Measurements from ENCODE around the gene SLC49A4.

SLC49A4 gene

DNA sequence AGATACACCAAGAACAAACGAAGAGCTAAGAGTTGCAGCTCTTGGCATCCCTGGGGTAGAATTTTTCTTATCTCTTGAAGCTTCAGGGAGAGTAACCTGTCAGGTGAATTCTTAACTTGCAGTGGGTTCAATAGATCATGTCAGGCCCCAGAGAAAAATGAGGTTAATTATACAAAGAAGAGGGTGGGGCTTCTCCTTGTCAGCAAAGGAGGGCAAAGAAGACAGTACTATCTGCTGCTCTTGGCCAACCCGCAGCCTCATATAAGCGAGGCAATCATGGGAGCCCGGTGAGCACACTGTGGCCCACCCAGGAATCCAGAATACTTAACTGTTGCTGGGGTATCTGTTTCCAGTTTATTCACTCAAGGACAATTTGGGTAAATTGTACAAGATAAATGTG is 122.5 kb downstream of the SLC49A4 start:
- peaks cover 99% of the 10 kb centered on the region for H3K27me3 ChIP-seq
- no peak overlapping the region for H3K4me3 ChIP-seq (ENCODE audit: low read depth in 1 of 2, low read length in 1 of 2)
- H3K27ac ChIP-seq = no peak overlapping the region
- H3K4me1 ChIP-seq (ENCODE audit: control insufficient read depth in 1 of 2, insufficient read depth in 1 of 2, low read depth in 1 of 2, low read length in 1 of 2) = peaks cover 0 to 3% of the 10 kb centered on the region in 2 experiments
- no peaks in the 10 kb centered on the region for H3K36me3 ChIP-seq
- H3K9me3 ChIP-seq = no peaks in the 10 kb centered on the region
- TF ChIP-seq, protein P1, sequence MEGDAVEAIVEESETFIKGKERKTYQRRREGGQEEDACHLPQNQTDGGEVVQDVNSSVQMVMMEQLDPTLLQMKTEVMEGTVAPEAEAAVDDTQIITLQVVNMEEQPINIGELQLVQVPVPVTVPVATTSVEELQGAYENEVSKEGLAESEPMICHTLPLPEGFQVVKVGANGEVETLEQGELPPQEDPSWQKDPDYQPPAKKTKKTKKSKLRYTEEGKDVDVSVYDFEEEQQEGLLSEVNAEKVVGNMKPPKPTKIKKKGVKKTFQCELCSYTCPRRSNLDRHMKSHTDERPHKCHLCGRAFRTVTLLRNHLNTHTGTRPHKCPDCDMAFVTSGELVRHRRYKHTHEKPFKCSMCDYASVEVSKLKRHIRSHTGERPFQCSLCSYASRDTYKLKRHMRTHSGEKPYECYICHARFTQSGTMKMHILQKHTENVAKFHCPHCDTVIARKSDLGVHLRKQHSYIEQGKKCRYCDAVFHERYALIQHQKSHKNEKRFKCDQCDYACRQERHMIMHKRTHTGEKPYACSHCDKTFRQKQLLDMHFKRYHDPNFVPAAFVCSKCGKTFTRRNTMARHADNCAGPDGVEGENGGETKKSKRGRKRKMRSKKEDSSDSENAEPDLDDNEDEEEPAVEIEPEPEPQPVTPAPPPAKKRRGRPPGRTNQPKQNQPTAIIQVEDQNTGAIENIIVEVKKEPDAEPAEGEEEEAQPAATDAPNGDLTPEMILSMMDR (IDR thresholded peaks at IDR 0.05) = no peak

DNA sequence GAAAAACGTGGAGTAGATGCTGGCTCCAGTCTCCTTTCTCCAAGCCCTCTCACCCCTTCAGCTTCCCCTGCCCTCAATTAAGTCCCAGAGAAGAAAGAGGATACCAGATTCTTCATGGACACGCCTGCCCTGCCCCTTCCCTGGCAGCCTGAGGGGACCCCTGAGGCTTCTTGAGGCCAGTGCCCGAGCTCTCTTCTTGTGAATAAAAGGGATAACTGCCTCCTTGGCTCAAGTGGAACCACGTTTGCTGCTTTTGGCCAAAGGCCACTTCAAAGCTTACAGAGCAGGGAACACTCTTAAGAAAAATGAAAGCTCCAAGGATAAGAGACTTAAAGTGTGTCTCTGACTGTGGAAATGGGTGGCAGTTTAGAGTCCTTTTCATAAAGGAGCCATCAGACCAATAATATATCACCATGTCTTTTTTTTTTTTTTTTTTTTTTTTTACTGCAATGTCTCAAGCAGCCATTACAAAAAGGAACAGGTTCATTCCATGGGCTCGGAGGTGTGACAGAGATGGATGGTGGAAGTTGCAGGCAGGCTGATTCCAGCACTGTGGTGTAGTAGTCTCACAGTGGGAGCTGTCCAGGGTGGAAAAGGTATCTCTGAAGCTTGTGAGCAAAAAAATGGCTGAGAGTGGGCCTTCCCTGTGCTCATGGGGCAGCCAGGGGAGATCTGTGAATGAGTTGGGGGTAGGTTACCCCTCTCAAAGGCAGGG is 123.9 kb downstream of the SLC49A4 start:
- H3K36me3 ChIP-seq = no peaks in the 10 kb centered on the region
- peaks cover 99% of the 10 kb centered on the region for H3K27me3 ChIP-seq
- no peaks in the 10 kb centered on the region for H3K9me3 ChIP-seq
- TF ChIP-seq, protein P1 (IDR thresholded peaks at IDR 0.05) = no peak
- peaks cover 0 to 3% of the 10 kb centered on the region in 2 experiments for H3K4me1 ChIP-seq (ENCODE audit: control insufficient read depth in 1 of 2, insufficient read depth in 1 of 2, low read depth in 1 of 2, low read length in 1 of 2)
- H3K4me3 ChIP-seq (ENCODE audit: low read depth in 1 of 2, low read length in 1 of 2) = no peak overlapping the region
- H3K27ac ChIP-seq = no peak overlapping the region

DNA sequence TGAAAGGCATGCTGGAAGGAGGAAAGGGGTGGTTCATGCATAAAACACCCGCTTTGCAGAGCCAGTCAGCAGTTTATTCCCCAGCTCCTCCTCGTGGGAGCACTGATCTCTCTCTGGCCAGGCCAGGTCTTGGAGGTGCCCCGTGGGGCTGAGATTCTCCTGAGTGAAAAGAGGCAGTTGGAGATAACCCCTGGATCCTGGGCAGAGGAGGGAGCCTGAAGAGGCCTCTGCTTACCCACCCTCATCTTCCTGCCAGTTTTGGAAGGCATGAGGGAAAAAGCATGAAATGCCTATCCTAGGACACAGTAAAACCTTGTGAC is 124.4 kb downstream of the SLC49A4 start:
- Histone ChIP-seq H3K27ac (no peak overlapping the region), H3K4me3 (ENCODE audit: low read depth in 1 of 2, low read length in 1 of 2) (no peak overlapping the region), H3K4me1 (ENCODE audit: control insufficient read depth in 1 of 2, insufficient read depth in 1 of 2, low read depth in 1 of 2, low read length in 1 of 2) (peaks cover 0 to 3% of the 10 kb centered on the region in 2 experiments), H3K36me3 (no peaks in the 10 kb centered on the region), H3K9me3 (no peaks in the 10 kb centered on the region), H3K27me3 (peaks cover 99% of the 10 kb centered on the region)
- TF ChIP-seq, protein P1 (IDR thresholded peaks at IDR 0.05) = no peak

DNA sequence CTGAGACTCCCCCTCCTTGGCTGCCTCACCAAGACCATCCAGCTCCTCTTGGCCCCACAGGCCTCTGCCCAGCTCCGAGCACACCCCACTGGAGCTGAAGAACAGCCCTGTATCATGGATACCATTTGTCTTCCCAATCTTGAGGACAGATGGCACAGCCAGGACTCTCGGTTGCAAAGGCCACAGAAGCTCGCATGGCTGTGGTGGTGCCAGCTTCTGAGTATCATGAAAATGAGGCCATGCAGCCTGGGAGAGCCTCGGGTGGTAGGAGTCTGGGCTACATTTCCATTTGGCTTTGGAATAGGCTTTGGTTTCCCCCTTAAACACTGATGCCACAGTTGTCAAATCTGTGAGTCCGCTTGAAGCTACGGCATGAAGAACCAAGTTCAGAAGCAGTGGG is 126.1 kb downstream of the SLC49A4 start:
- peaks cover 90% of the 10 kb centered on the region for H3K27me3 ChIP-seq
- peaks cover 0 to 3% of the 10 kb centered on the region in 2 experiments for H3K4me1 ChIP-seq (ENCODE audit: control insufficient read depth in 1 of 2, insufficient read depth in 1 of 2, low read depth in 1 of 2, low read length in 1 of 2)
- H3K4me3 ChIP-seq (ENCODE audit: low read depth in 1 of 2, low read length in 1 of 2) = no peak overlapping the region
- no peaks in the 10 kb centered on the region for H3K36me3 ChIP-seq
- H3K9me3 ChIP-seq = no peaks in the 10 kb centered on the region
- TF ChIP-seq, protein P1 (IDR thresholded peaks at IDR 0.05) = no peak
- H3K27ac ChIP-seq = no peak overlapping the region

DNA sequence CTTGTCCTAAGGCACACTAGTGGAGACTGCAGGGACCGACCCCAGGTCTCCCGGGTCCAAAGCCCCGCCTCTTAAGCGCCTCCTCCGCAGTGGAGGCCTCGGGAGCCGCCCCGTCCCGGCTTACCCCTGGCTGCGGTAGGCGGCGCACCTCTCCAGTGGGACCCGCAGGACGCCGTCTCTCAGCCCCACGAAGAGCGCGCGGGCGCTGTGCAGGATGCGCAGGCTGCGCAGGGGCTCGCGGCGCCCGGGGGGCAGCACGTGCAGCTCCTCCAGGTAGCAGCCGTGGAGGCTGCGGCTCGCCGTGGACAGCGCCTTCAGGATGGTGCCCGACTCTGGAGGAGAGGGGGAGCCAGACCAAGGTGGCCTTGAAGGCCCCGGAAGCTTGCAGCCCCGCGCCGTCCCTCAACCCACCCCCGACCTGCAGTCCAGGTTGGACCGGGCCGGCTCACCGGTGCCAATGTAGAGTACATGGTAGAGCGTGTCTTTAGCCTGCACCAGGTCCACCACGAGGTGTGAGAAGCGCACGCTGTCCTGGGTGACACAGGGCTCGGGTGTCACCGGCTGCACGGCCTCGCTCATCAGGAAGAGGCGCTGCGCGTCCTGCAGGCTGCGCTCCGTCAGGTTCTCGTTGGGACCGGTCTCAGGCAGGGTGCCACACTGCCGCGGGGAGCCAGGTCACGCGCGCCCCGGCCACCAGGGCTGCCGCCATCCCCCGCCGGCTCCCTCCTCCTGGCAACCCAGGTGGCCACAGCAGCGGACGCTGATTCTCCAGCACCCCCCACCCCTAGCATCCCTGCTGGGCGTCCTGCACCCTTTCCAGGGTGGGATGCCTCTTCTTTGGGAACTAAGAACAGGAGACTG is 127.2 kb downstream of the SLC49A4 start:
- Histone ChIP-seq H3K9me3 (no peaks in the 10 kb centered on the region), H3K27ac (no peak overlapping the region), H3K36me3 (no peaks in the 10 kb centered on the region), H3K4me1 (ENCODE audit: control insufficient read depth in 1 of 2, insufficient read depth in 1 of 2, low read depth in 1 of 2, low read length in 1 of 2) (peaks cover 0 to 3% of the 10 kb centered on the region in 2 experiments), H3K4me3 (ENCODE audit: low read depth in 1 of 2, low read length in 1 of 2) (no peak overlapping the region), H3K27me3 (peaks cover 81% of the 10 kb centered on the region)
- TF ChIP-seq, protein P1 (IDR thresholded peaks at IDR 0.05) = no peak
